Panc1 (cell line): ENCODE results near the gene GPRC5A. TPM values are rescaled to one million over a fixed set of nuclear protein-coding genes. Genes with fewer than 3 reads are reported as not detected.

Source experiments
- ATAC-seq: fragments of 200-7000 bp; cut with Tn5 transposase; 2 replicates; pipeline ENCODE4 v1.9.1; 2020; ENCODE audit warnings: mild to moderate bottlenecking, moderate library complexity
- BruUV-seq: library from RNA; stranded (reverse); fragments of 400-500 nt; replicated peaks from 2 replicates; lab custom pipeline; 2021; lab: Mats Ljungman, UMichigan
- CTCF ChIA-PET: fragments of 300-600 bp; sonication (Branson Sonifier 250); formaldehyde crosslinking; loops from one replicate; lab custom pipeline; 2022; ENCODE audit warnings: antibody characterized with exemption; lab: Charles Lee
- POLR2A ChIA-PET: fragments of 300-600 bp; sonication (Branson Sonifier 250); formaldehyde crosslinking; loops from one replicate; lab custom pipeline; 2022; ENCODE audit warnings: antibody characterized with exemption; lab: Charles Lee
- DNase-seq: peaks from one replicate; pipeline ENCODE4 v3.0.0-alpha.2; 2010; ENCODE audit warnings: low read depth, low spot score
- H3K27ac ChIP-seq: 2 replicates; pipeline ENCODE4 v1.5.1; 2011; ENCODE audit warnings: mild to moderate bottlenecking, low read length, inconsistent platforms
- H3K27me3 ChIP-seq: fragments of 200-500 bp; sonication (Bioruptor generic); 2 replicates; pipeline ENCODE4 v1.6.0; 2014; ENCODE audit warnings: low read length, inconsistent platforms; ENCODE audit not compliant: control insufficient read depth, insufficient read depth
- H3K36me3 ChIP-seq: fragments of 200-500 bp; sonication (Bioruptor generic); 2 replicates; pipeline ENCODE4 v1.5.1; 2014; ENCODE audit warnings: inconsistent platforms, mild to moderate bottlenecking, low read length, moderate library complexity; ENCODE audit not compliant: control insufficient read depth, insufficient read depth
- H3K4me1 ChIP-seq: 2 replicates; pipeline ENCODE4 v1.5.1; 2011; ENCODE audit warnings: inconsistent platforms, mild to moderate bottlenecking, low read length, moderate library complexity; ENCODE audit not compliant: control insufficient read depth, insufficient read depth
- H3K4me3 ChIP-seq, 2 experiments: 2 replicates each; pipeline ENCODE4 v1.5.1; 2011 to 2012; ENCODE audit warnings: low read depth in 2 of 2, low read length in 2 of 2, mild to moderate bottlenecking in 2 of 2, inconsistent platforms in 1 of 2, moderate library complexity in 1 of 2
- H3K9me3 ChIP-seq: fragments of 200-500 bp; sonication (Bioruptor generic); 2 replicates; pipeline ENCODE4 v1.5.1; 2014; ENCODE audit warnings: low read depth, mild to moderate bottlenecking, inconsistent platforms, low read length, moderate library complexity; ENCODE audit not compliant: control insufficient read depth, insufficient read depth
- CTCF ChIP-seq: fragments of 450-650 bp; IDR thresholded peaks from 2 replicates; pipeline ENCODE4 v1.5.1; 2017; ENCODE audit warnings: mild to moderate bottlenecking
- POLR2AphosphoS5 ChIP-seq: IDR thresholded peaks from 2 replicates; pipeline ENCODE4 v1.6.1; 2012; ENCODE audit warnings: mild to moderate bottlenecking, low read depth, low read length, moderate library complexity
- REST ChIP-seq, 2 experiments: IDR thresholded peaks; 2 replicates each; pipeline ENCODE4 v1.6.1; 2011 to 2012; ENCODE audit warnings: low read depth in 2 of 2, control low read depth in 1 of 2, low read length in 1 of 2, mild to moderate bottlenecking in 1 of 2, moderate library complexity in 1 of 2; ENCODE audit not compliant: insufficient read depth in 1 of 2
- SIN3A ChIP-seq: IDR thresholded peaks from 2 replicates; pipeline ENCODE4 v1.6.1; 2012; ENCODE audit warnings: low read depth, mild to moderate bottlenecking, low read length, moderate library complexity, borderline replicate concordance; ENCODE audit not compliant: insufficient read depth
- TCF7L2 ChIP-seq: IDR thresholded peaks from 2 replicates; pipeline ENCODE4 v1.6.1; 2011; ENCODE audit warnings: mild to moderate bottlenecking, low read depth, low read length, inconsistent platforms
- in situ Hi-C: cut with HindIII; loops from 2 replicates; pipeline ENCODE4 v1.10.0; 2016; ENCODE audit warnings: low sequenced_read_pairs, low pct_unique_long_range_greater_than_20kb
- intact Hi-C: fragments of 100-400 bp; cut with micrococcal nuclease; formaldehyde crosslinking; loops from one replicate; pipeline ENCODE4 v1.10.0; 2022; ENCODE audit not compliant: unreplicated experiment
- total RNA-seq: library from RNA; stranded (reverse); gene quantifications from one replicate; pipeline ENCODE4 v1.2.1, GENCODE V29; 2021; ENCODE audit not compliant: unreplicated experiment

Gene GPRC5A
- total RNA-seq, 1 experiment from 2014 or later: 648 TPM

- H3K27me3 ChIP-seq: no peaks in the 10 kb centered on the region
- POLR2A ChIA-PET: interaction anchor here (0.7 to 1.7 kb wide), 5 partner anchors 21 to 112 kb away, joined by 3 to 10 read pairs (median 3); no protein-coding TSS in a partner anchor
- CTCF ChIA-PET: no interaction called here
- no peak for TF ChIP-seq REST (IDR thresholded peaks at IDR 0.05; ENCODE audit: insufficient read depth in 1 of 2, low read depth in 2 of 2, low read length in 1 of 2)
- TF ChIP-seq POLR2AphosphoS5: no peak
- TF ChIP-seq TCF7L2: no peak
- no peak for TF ChIP-seq CTCF
- TF ChIP-seq SIN3A: no peak
- H3K4me3 ChIP-seq: peak overlapping the region; percentile 61 to 86; a peak in 3 of 4 replicates
- ATAC-seq: no peak
- peak overlapping the region; percentile 96 for H3K27ac ChIP-seq
- DNase-seq: no peak
- in situ Hi-C loops (no loop called here), intact Hi-C loops (no loop called here)
- peaks cover 3% of the 10 kb centered on the region; the same call in 1 of the 2 replicates for H3K36me3 ChIP-seq
- H3K4me1 ChIP-seq: peaks cover 70% of the 10 kb centered on the region
- H3K9me3 ChIP-seq: no peaks in the 10 kb centered on the region
- no TSS peak for BruUV-seq
These were observed 7.6 kb downstream of the GPRC5A start for GRCh38 chr12:12898911-12899511.

GRCh38 chr12:12899530-12900380 lies 8.4 kb downstream of the GPRC5A start:
- Histone ChIP-seq H3K4me3 (peak overlapping the region; percentile 61 to 86; a peak in 3 of 4 replicates), H3K9me3 (no peaks in the 10 kb centered on the region), H3K27me3 (no peaks in the 10 kb centered on the region), H3K36me3 (peaks cover 6% of the 10 kb centered on the region; the same call in 1 of the 2 replicates), H3K27ac (peak overlapping the region; percentile 96), H3K4me1 (peaks cover 77% of the 10 kb centered on the region)
- in situ Hi-C loops (no loop called here), intact Hi-C loops (no loop called here)
- ChIA-PET CTCF (no interaction called here), POLR2A (interaction anchor here (0.9 to 1.7 kb wide), 2 partner anchors 85 to 113 kb away, joined by 3 to 10 read pairs; no protein-coding TSS in a partner anchor)
- ATAC-seq: peak; percentile 44
- DNase-seq: no peak
- BruUV-seq: TSS peak; percentile 5
- TF ChIP-seq TCF7L2 (no peak), POLR2AphosphoS5 (peak; percentile 60; the same call in 1 of the 2 replicates)
